Endothelial cell of umbilical vein (primary cell): Measurements from ENCODE around the gene SUPT5H. TPM values are rescaled to one million over a fixed set of nuclear protein-coding genes. Genes with fewer than 3 reads are reported as not detected.

Experiments used
- BruUV-seq: library from RNA; stranded (reverse); fragments of 400-500 nt; replicated peaks from 2 replicates; lab custom pipeline; 2021; lab: Mats Ljungman, UMichigan
- CTCF ChIA-PET: fragments of 300-600, 350-600 bp; sonication (Branson Sonifier 250); formaldehyde crosslinking; loops from one replicate; lab custom pipeline; 2021; ENCODE audit warnings: antibody characterized with exemption, inconsistent platforms; lab: Charles Lee
- POLR2A ChIA-PET: fragments of 300-600, 350-600 bp; sonication (Branson Sonifier 250); formaldehyde crosslinking; loops from one replicate; lab custom pipeline; 2021; ENCODE audit warnings: antibody characterized with exemption, inconsistent platforms; lab: Charles Lee
- DNase-seq: peaks from one replicate; pipeline ENCODE4 v3.0.0-alpha.2; 2011; ENCODE audit warnings: low read depth, low spot score
- FAIRE-seq: peaks from 2 replicates; lab custom pipeline; 2011; peaks lifted over from hg19 to GRCh38; lab: Jason Lieb, UNC
- H2AFZ ChIP-seq: 2 replicates; pipeline ENCODE4 v1.6.0; 2012; ENCODE audit warnings: low read depth, low read length, control low read depth, inconsistent platforms
- H3K27ac ChIP-seq: 2 replicates; pipeline ENCODE4 v1.5.1; 2011; ENCODE audit warnings: low read depth, mild to moderate bottlenecking, control low read depth, low read length, moderate library complexity; ENCODE audit not compliant: insufficient read depth
- H3K27me3 ChIP-seq, 2 experiments: 2 replicates each; pipeline versions ENCODE4 v1.6.0 to v1.6.1; 2011; ENCODE audit warnings: low read length in 2 of 2, mixed read lengths in 1 of 2; ENCODE audit not compliant: control insufficient read depth in 2 of 2, insufficient read depth in 2 of 2
- H3K36me3 ChIP-seq, 2 experiments: 2 replicates in 1 of 2; 3 replicates in 1 of 2; pipeline ENCODE4 v1.5.1; 2011; ENCODE audit warnings: low read length in 2 of 2, mild to moderate bottlenecking in 1 of 2, moderate library complexity in 1 of 2; ENCODE audit not compliant: control insufficient read depth in 2 of 2, insufficient read depth in 2 of 2; ENCODE audit errors: extremely low read depth in 1 of 2
- H3K4me1 ChIP-seq: 3 replicates; pipeline ENCODE4 v1.5.1; 2011; ENCODE audit warnings: mild to moderate bottlenecking, low read length; ENCODE audit not compliant: control insufficient read depth, insufficient read depth; ENCODE audit errors: extremely low read depth
- H3K4me2 ChIP-seq: 2 replicates; pipeline ENCODE4 v1.6.1; 2011; ENCODE audit warnings: low read length, control low read depth, mixed read lengths; ENCODE audit not compliant: insufficient read depth
- H3K4me3 ChIP-seq, 3 experiments: fragments of 200-600 bp in 1 of 3; sonication (generic), shearing (Covaris generic) in 1 of 3; replicated peaks in 1 of 3; 2 replicates each; pipeline ENCODE4 v1.5.1; 2011 to 2016; ENCODE audit warnings: control low read depth in 3 of 3, low read length in 3 of 3, mild to moderate bottlenecking in 2 of 3, inconsistent platforms in 1 of 3, low read depth in 1 of 3, moderate library complexity in 1 of 3; ENCODE audit not compliant: insufficient read depth in 1 of 3
- H3K79me2 ChIP-seq: 2 replicates; pipeline ENCODE4 v1.6.0; 2012; ENCODE audit warnings: low read length, inconsistent platforms; ENCODE audit not compliant: control insufficient read depth, insufficient read depth
- H3K9ac ChIP-seq: replicated peaks from 2 replicates; pipeline ENCODE3; 2011; ENCODE audit warnings: low read length, control low read depth; ENCODE audit not compliant: insufficient read depth; ENCODE audit errors: extremely low read depth
- H3K9me1 ChIP-seq: replicated peaks from 3 replicates; pipeline ENCODE4 v1.6.0; 2011; ENCODE audit warnings: mild to moderate bottlenecking, low read length; ENCODE audit not compliant: control insufficient read depth, insufficient read depth; ENCODE audit errors: extremely low read depth
- H3K9me3 ChIP-seq: replicated peaks from 2 replicates; pipeline ENCODE4 v1.5.1; 2012; ENCODE audit warnings: low read length, inconsistent platforms; ENCODE audit not compliant: control insufficient read depth, insufficient read depth
- H4K20me1 ChIP-seq: replicated peaks from 2 replicates; pipeline ENCODE3; 2011; ENCODE audit warnings: mild to moderate bottlenecking, low read length; ENCODE audit not compliant: control insufficient read depth, insufficient read depth; ENCODE audit errors: extremely low read depth
- CTCF ChIP-seq, 2 donors: IDR thresholded peaks; 1 replicate in 1 of 2; 2 replicates in 1 of 2; pipeline ENCODE4 v1.5.1; 2011; ENCODE audit warnings: low read length in 2 of 2, mild to moderate bottlenecking in 2 of 2, moderate library complexity in 2 of 2, control low read depth in 1 of 2, inconsistent platforms in 1 of 2, low read depth in 1 of 2; ENCODE audit not compliant: insufficient read depth in 1 of 2; ENCODE audit errors: extremely low read depth in 1 of 2
- EZH2 ChIP-seq: IDR thresholded peaks from 2 replicates; pipeline ENCODE4 v1.6.1; 2012; ENCODE audit warnings: borderline replicate concordance, low read depth, mild to moderate bottlenecking, moderate library complexity, low read length, inconsistent platforms; ENCODE audit not compliant: severe bottlenecking
- FOS ChIP-seq: IDR thresholded peaks from 2 replicates; pipeline ENCODE4 v1.6.1; 2011; ENCODE audit warnings: mild to moderate bottlenecking, low read length, moderate library complexity, borderline replicate concordance; ENCODE audit not compliant: insufficient read depth
- GATA2 ChIP-seq: IDR thresholded peaks from 2 replicates; pipeline ENCODE4 v1.7.0; 2011; ENCODE audit warnings: low read depth, mild to moderate bottlenecking, moderate library complexity, mixed read lengths, low read length; ENCODE audit not compliant: insufficient read length, insufficient read depth
- JUN ChIP-seq: IDR thresholded peaks from 2 replicates; pipeline ENCODE4 v1.6.1; 2011; ENCODE audit warnings: borderline replicate concordance, low read depth; ENCODE audit not compliant: insufficient read length, insufficient read depth
- MAX ChIP-seq: IDR thresholded peaks from 2 replicates; pipeline ENCODE4 v1.6.1; 2011; ENCODE audit not compliant: insufficient read depth, insufficient read length
- MYC ChIP-seq: IDR thresholded peaks from one replicate; pipeline ENCODE4 v1.6.1; 2011; ENCODE audit warnings: mild to moderate bottlenecking, low read depth, low read length
- POLR2A ChIP-seq: IDR thresholded peaks from 2 replicates; pipeline ENCODE4 v1.6.1; 2012; ENCODE audit warnings: low read depth, mild to moderate bottlenecking, control low read depth, low read length
- POLR2AphosphoS5 ChIP-seq: IDR thresholded peaks from 2 replicates; pipeline ENCODE4 v1.6.1; 2012; ENCODE audit warnings: low read depth, mild to moderate bottlenecking, control low read depth, low read length, moderate library complexity; ENCODE audit not compliant: insufficient read depth
- dilution Hi-C: fragments of 300-500 bp; cut with MboI; formaldehyde crosslinking; loops from one replicate; pipeline ENCODE4 v1.15.0; 2019; ENCODE audit warnings: low sequenced_read_pairs; ENCODE audit not compliant: extremely low pct_ligation_motif_present
- intact Hi-C: fragments of 100-400 bp; cut with micrococcal nuclease; formaldehyde crosslinking; loops from one replicate; pipeline ENCODE4 v1.10.0; 2022
- polyA plus RNA-seq, 4 experiments: library from polyadenylated mRNA; depleted of rRNA in 3 of 4; stranded (reverse) in 3 of 4; unstranded in 1 of 4; fragments of >200 nt; gene quantifications; 2 replicates each; pipeline versions ENCODE4 v1.2.1 to v1.2.3, GENCODE V29; 2011 to 2012; ENCODE audit warnings: missing spikeins in 1 of 4
- total RNA-seq: library from RNA; stranded (reverse); gene quantifications from 2 replicates; pipeline ENCODE4 v1.2.3, GENCODE V29; 2021

The SUPT5H gene
- total and polyA plus RNA-seq, 2 donors (not counting 3 experiments of a cell fraction or from before 2014, with no cell fraction given) = 87.6 to 120 TPM

GRCh38 chr19:39502640-39503417 is 57.4 kb downstream of the SUPT5H start:
- peak; percentile 67 for DNase-seq
- H2AFZ ChIP-seq = peak overlapping the region; percentile 62
- no peaks in the 10 kb centered on the region for H3K9me1 ChIP-seq
- FAIRE-seq = peak; percentile 63
- H3K9ac ChIP-seq = no peak overlapping the region
- TF ChIP-seq EZH2 = no peak
- no peak for TF ChIP-seq POLR2A
- peak; percentile 40 for TF ChIP-seq MYC
- TF ChIP-seq GATA2 = no peak
- TF ChIP-seq JUN = no peak
- TF ChIP-seq MAX = peak; percentile 84
- no peak for TF ChIP-seq FOS
- TF ChIP-seq CTCF (IDR thresholded peaks at IDR 0.05; ENCODE audit: extremely low read depth in 1 of 2, insufficient read depth in 1 of 2, low read depth in 1 of 2, low read length in 2 of 2) = peak; percentile 82
- TF ChIP-seq POLR2AphosphoS5 = peak; percentile 46
- H3K4me3 ChIP-seq = no peak overlapping the region
- H3K9me3 ChIP-seq = no peaks in the 10 kb centered on the region
- no peak overlapping the region for H3K27ac ChIP-seq
- peaks cover 10% of the 10 kb centered on the region for H3K4me1 ChIP-seq
- POLR2A ChIA-PET = no interaction called here
- dilution Hi-C loops (no loop called here), intact Hi-C loops (no loop called here)
- H3K36me3 ChIP-seq = no peaks in the 10 kb centered on the region
- no TSS peak for BruUV-seq
- CTCF ChIA-PET = interaction anchor here (0.6 to 1.7 kb wide), 16 partner anchors 9 to 105 kb away, joined by 3 to 14 read pairs (median 4); partner anchors contain the start of genes EID2B, RPS16 and SELENOV
- peaks cover 31 to 32% of the 10 kb centered on the region in 2 experiments for H3K27me3 ChIP-seq
- H4K20me1 ChIP-seq = no peaks in the 10 kb centered on the region
- H3K4me2 ChIP-seq = no peak overlapping the region
- H3K79me2 ChIP-seq = no peaks in the 10 kb centered on the region
